Activated CD8-positive, alpha-beta memory T cell treated with anti-CD3 and anti-CD28 coated beads, Interleukin-2, amount 10 ng/mL, durations not matched to agents 7 days and 5 days (primary cell): ENCODE results near the gene ARHGEF35. TPM values are rescaled to one million over a fixed set of nuclear protein-coding genes. Genes with fewer than 3 reads are reported as not detected.
A peak's percentile ranks its signal among the peaks of the same experiment; 100 is the strongest.
"Not testable (repeated sequence)": the region's sequence is repeated elsewhere in the genome, so short reads cannot be mapped to it uniquely, and the experiment has no call there.

ENCODE experiments used
- ATAC-seq: fragments of 150-1000 bp; cut with Tn5 transposase; one replicate; pipeline ENCODE4 v1.10.0; 2021; ENCODE audit warnings: moderate library complexity
- CTCF ChIA-PET: fragments of 350-600 bp; sonication (Branson Sonifier 250); formaldehyde crosslinking; loops from one replicate; lab custom pipeline; 2021; ENCODE audit warnings: antibody characterized with exemption; lab: Charles Lee
- DNase-seq: peaks from one replicate; pipeline ENCODE4 v3.0.0-alpha.2; 2020
- H3K27ac Mint-ChIP-seq: one replicate; pipeline ENCODE4 v1.8.0; 2021; ENCODE audit warnings: mild to moderate bottlenecking, mixed read lengths
- H3K27me3 Mint-ChIP-seq: one replicate; pipeline ENCODE4 v1.8.0; 2021; ENCODE audit warnings: mixed read lengths
- H3K36me3 Mint-ChIP-seq: one replicate; pipeline ENCODE4 v1.8.0; 2021; ENCODE audit warnings: mild to moderate bottlenecking, mixed read lengths
- H3K4me1 Mint-ChIP-seq: one replicate; pipeline ENCODE4 v1.8.0; 2021; ENCODE audit warnings: mixed read lengths
- H3K4me3 Mint-ChIP-seq: one replicate; pipeline ENCODE4 v1.8.0; 2021; ENCODE audit warnings: mild to moderate bottlenecking, moderate library complexity, mixed read lengths
- H3K9me3 Mint-ChIP-seq: one replicate; pipeline ENCODE4 v1.8.0; 2022; ENCODE audit warnings: low read depth, mixed read lengths
- total RNA-seq, 2 experiments: library from RNA; stranded (reverse); gene quantifications; one replicate each; pipeline ENCODE4 v1.2.3, GENCODE V29; 2021

Gene ARHGEF35
- total RNA-seq, 2 experiments from 2014 or later = 1.7 to 2.6 TPM

DNA sequence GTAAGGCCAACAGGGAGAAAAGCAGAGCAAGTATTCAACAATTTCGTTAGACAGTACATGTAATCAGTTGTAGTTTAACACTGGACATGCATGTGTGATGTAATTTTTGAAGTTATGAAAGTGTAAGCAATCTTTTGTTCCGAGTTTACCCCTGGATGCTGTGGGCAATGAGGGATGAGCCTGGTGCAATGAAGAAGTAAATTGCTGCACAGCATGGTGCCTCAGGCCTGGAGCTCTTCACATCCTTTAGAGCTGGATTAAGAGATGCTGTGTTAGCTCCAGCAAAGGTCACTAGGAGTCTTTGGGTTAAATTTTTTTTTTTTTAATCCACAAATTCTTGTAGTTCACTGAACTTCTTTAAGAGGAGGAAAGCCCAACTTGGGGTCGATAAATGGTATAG lies 7.5 kb upstream of the ARHGEF35 start:
- H3K27me3 Mint-ChIP-seq, H3K9me3 Mint-ChIP-seq, H3K4me3 Mint-ChIP-seq, DNase-seq, H3K27ac Mint-ChIP-seq, H3K36me3 Mint-ChIP-seq, H3K4me1 Mint-ChIP-seq, ATAC-seq, CTCF ChIA-PET: not testable (repeated sequence)

DNA sequence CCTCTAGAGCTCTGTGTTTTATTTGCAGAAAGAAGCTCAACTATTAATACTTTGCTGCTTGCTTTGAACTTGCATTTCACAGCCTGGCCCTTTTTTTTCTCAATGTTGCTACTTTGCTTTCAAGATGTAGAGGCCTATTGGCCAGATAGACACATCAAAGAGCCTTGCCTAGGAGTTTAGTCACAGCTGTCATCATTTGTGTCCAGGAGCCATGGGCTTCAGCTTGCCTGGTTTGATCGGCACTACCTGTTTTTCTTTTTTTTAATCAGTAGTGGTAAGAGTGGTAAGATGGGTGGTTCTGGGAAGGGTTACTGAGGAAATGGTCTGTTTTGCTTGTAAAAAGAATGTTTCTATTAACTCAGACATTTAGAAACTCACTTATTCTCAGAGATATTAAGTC lies 6.3 kb upstream of the ARHGEF35 start:
- DNase-seq, H3K27ac Mint-ChIP-seq, H3K4me3 Mint-ChIP-seq, H3K4me1 Mint-ChIP-seq, H3K9me3 Mint-ChIP-seq, H3K36me3 Mint-ChIP-seq, CTCF ChIA-PET, H3K27me3 Mint-ChIP-seq: not testable (repeated sequence)
- peak; percentile 86 for ATAC-seq

- H3K27ac Mint-ChIP-seq, H3K4me1 Mint-ChIP-seq, CTCF ChIA-PET, ATAC-seq, H3K9me3 Mint-ChIP-seq, H3K27me3 Mint-ChIP-seq, DNase-seq, H3K4me3 Mint-ChIP-seq, H3K36me3 Mint-ChIP-seq: not testable (repeated sequence)
These were observed 3.3 kb upstream of the ARHGEF35 start for GRCh38 chr7:144198934-144199333.

- ATAC-seq, H3K27ac Mint-ChIP-seq, H3K36me3 Mint-ChIP-seq, CTCF ChIA-PET, H3K9me3 Mint-ChIP-seq, H3K4me3 Mint-ChIP-seq, DNase-seq, H3K4me1 Mint-ChIP-seq, H3K27me3 Mint-ChIP-seq: not testable (repeated sequence)
These were observed 1.2 kb downstream of the ARHGEF35 start for GRCh38 chr7:144194453-144194852.

- ATAC-seq, H3K4me3 Mint-ChIP-seq, H3K4me1 Mint-ChIP-seq, H3K9me3 Mint-ChIP-seq, DNase-seq, H3K27me3 Mint-ChIP-seq, CTCF ChIA-PET, H3K27ac Mint-ChIP-seq, H3K36me3 Mint-ChIP-seq: not testable (repeated sequence)
These were observed 1.9 kb downstream of the ARHGEF35 start for GRCh38 chr7:144193782-144194181.

GRCh38 chr7:144188578-144189171 lies 7.0 kb downstream of the ARHGEF35 start:
- H3K27ac Mint-ChIP-seq, DNase-seq, H3K4me1 Mint-ChIP-seq, H3K36me3 Mint-ChIP-seq, CTCF ChIA-PET, H3K9me3 Mint-ChIP-seq, H3K4me3 Mint-ChIP-seq, H3K27me3 Mint-ChIP-seq: not testable (repeated sequence)
- peak; percentile 57 for ATAC-seq

GRCh38 chr7:144187848-144188247 lies 7.8 kb downstream of the ARHGEF35 start:
- H3K27me3 Mint-ChIP-seq, CTCF ChIA-PET, DNase-seq, H3K36me3 Mint-ChIP-seq, H3K4me1 Mint-ChIP-seq, H3K4me3 Mint-ChIP-seq, H3K9me3 Mint-ChIP-seq, ATAC-seq, H3K27ac Mint-ChIP-seq: not testable (repeated sequence)

- H3K9me3 Mint-ChIP-seq, H3K4me1 Mint-ChIP-seq, DNase-seq, CTCF ChIA-PET, H3K4me3 Mint-ChIP-seq, H3K27ac Mint-ChIP-seq, H3K36me3 Mint-ChIP-seq, H3K27me3 Mint-ChIP-seq, ATAC-seq: not testable (repeated sequence)
These were observed 12.5 kb downstream of the ARHGEF35 start, which contains the start of gene CTAGE4 for GRCh38 chr7:144183166-144183565. Gene CTAGE4, plus strand, starts transcription at chr7:144183466. Its CDS starts 38 bp downstream, at chr7:144183504.

GRCh38 chr7:144179165-144179479 lies 16.5 kb downstream of the ARHGEF35 start:
- CTCF ChIA-PET = not testable (repeated sequence)

DNA sequence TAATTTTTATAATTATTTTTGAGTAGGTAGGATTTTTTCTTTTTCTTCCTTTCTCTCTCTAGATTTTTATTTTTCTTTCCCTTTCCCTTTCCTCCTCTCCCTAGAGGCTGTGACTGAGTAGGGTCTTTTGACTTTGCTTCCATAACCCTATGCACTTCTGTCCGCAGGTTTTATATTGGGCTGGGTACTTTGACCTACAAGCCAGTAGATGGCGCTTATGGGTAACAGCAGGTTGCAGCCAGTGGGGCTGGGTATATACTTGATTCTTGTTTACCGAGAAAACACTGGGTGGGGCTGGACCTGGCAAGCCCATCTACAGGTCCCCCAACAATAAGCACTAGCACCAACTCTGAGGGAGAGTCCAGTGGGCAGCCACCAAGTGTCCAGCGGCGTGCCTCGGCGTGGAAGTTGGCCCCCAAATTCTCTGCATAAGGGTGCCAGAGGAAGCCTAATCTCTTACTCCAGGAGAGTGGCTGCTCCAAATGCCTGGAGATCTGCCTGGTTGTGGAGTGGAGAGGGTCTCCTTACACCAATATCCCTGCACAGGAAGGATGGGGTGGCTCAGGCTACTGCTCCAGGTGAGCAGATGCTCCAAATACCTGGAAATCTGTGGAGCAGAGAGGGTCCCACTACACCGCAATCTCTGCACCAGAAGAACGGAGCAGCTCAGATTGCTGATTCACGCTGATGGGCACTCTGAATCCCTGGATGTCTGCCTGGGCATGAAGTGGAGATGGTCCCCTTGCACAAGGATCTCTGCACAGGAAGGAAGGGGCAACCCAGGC lies 17.1 kb downstream of the ARHGEF35 start:
- not testable (repeated sequence) for H3K36me3 Mint-ChIP-seq, H3K27me3 Mint-ChIP-seq, H3K4me3 Mint-ChIP-seq, H3K27ac Mint-ChIP-seq, H3K4me1 Mint-ChIP-seq, H3K9me3 Mint-ChIP-seq
- CTCF ChIA-PET = interaction anchor here (1.2 to 1.6 kb wide), 2 partner anchors 207 to 212 kb away, joined by 3 to 8 read pairs; no protein-coding TSS in a partner anchor
- ATAC-seq (peak; percentile 84), DNase-seq (peak; percentile 49)

More at GRCh38 chr7:144179165-144179479, 16.5 kb downstream of the ARHGEF35 start:
- H3K27ac Mint-ChIP-seq, H3K27me3 Mint-ChIP-seq, ATAC-seq, DNase-seq, H3K36me3 Mint-ChIP-seq, H3K4me1 Mint-ChIP-seq, H3K9me3 Mint-ChIP-seq, H3K4me3 Mint-ChIP-seq: not testable (repeated sequence)

DNA sequence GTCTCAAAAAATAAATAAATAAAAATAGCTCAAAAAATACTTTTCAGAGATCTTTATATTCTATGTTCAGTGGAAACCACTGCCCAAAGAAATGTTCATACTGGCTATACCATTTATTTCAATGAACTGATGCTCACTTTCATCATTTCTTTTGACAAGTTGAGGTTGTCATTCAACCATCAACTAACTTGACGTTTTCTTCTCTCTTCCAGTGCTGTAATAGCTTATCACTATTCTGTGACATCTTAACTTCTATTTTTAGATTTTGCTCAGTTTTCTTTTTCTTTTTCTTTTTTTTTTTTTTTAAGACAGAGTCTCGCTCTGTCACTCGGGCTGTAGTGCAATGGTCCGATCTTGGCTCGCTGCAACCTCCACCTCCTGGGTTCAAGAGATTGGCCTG lies 21.0 kb downstream of the ARHGEF35 start:
- Mint-ChIP-seq H3K9me3 (no peaks in the 10 kb centered on the region), H3K4me1 (no peaks in the 10 kb centered on the region), H3K4me3 (no peak overlapping the region), H3K27me3 (peaks cover 7% of the 10 kb centered on the region), H3K36me3 (no peaks in the 10 kb centered on the region), H3K27ac (no peak overlapping the region)
- CTCF ChIA-PET = interaction anchor here (1.2 kb wide), 1 partner anchor 217 kb away, joined by 6 read pairs; no protein-coding TSS in a partner anchor
- DNase-seq (no peak), ATAC-seq (no peak)

- H3K9me3 Mint-ChIP-seq, H3K27me3 Mint-ChIP-seq, H3K4me1 Mint-ChIP-seq, CTCF ChIA-PET, DNase-seq, H3K36me3 Mint-ChIP-seq, H3K27ac Mint-ChIP-seq, ATAC-seq, H3K4me3 Mint-ChIP-seq: not testable (repeated sequence)
These were observed 23.9 kb downstream of the ARHGEF35 start for GRCh38 chr7:144171594-144172350.

GRCh38 chr7:144164784-144165183 lies 30.8 kb downstream of the ARHGEF35 start:
- Mint-ChIP-seq H3K27ac (no peak overlapping the region), H3K4me3 (no peak overlapping the region), H3K36me3 (no peaks in the 10 kb centered on the region), H3K4me1 (no peaks in the 10 kb centered on the region), H3K27me3 (peaks cover 17% of the 10 kb centered on the region), H3K9me3 (no peaks in the 10 kb centered on the region)
- CTCF ChIA-PET = no interaction called here
- ATAC-seq (no peak), DNase-seq (no peak)
